ENCODE data around the gene RILPL2.
"Not testable (repeated sequence)": the region's sequence is repeated elsewhere in the genome, so short reads cannot be mapped to it uniquely, and the experiment has no call there.

The RILPL2 gene

DNA sequence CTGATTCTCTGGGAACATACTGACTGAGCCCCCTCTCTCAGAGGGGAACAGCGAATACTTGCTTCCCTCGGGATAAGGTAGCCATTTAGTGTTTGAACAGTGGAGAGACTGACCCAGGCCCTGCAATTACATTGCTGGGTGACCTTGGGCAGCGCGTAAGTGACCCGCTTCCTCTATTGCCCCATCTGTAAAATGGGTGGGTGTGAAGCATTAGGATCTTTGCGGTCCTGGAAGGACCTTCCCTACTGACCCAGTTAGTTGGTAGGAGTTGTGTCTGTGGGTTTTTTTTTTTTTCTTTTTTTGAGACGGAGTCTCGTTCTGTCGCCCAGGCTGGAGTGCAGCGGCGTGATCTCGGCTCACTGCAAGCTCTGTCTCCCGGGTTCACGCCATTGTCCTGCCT is 53.8 kb downstream of the RILPL2 start:
- no peak for DNase-seq (ENCODE audit: low spot score)

DNA sequence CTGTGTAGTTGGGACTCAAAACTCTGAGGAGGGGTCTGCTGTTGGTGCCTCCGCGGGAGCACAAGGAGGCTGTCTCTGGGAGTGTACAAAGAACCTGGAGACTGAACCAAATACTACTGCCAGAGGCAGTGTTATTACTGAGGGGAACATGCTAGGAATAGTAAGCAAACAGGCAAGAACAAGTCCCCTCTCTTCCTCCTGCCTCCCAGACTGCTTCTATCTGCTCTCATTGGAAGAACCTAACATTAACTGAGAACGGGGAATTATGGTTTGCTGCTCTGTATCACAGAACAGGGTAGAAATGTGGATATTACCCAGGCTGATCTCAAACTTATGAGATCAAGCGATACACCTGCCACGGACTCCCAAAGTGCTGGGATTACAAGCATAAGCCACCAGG is 57.1 kb downstream of the RILPL2 start:
- DNase-seq (ENCODE audit: low spot score), result no peak

DNA sequence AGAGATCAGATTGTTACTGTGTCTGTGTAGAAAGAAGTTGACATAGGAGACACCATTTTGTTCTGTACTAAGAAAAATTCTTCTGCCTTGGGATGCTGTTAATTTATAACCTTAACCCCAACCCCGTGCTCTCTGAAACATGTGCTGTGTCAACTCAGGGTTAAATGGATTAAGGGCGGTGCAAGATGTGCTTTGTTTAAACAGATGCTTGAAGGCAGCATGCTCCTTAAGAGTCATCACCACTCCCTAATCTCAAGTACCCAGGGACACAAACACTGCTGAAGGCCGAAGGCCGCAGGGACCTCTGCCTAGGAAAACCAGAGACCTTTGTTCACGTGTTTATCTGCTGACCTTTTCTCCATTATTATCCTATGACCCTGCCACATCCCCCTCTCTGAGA is 64.1 kb downstream of the RILPL2 start:
- not testable (repeated sequence) for DNase-seq (ENCODE audit: low spot score)

DNA sequence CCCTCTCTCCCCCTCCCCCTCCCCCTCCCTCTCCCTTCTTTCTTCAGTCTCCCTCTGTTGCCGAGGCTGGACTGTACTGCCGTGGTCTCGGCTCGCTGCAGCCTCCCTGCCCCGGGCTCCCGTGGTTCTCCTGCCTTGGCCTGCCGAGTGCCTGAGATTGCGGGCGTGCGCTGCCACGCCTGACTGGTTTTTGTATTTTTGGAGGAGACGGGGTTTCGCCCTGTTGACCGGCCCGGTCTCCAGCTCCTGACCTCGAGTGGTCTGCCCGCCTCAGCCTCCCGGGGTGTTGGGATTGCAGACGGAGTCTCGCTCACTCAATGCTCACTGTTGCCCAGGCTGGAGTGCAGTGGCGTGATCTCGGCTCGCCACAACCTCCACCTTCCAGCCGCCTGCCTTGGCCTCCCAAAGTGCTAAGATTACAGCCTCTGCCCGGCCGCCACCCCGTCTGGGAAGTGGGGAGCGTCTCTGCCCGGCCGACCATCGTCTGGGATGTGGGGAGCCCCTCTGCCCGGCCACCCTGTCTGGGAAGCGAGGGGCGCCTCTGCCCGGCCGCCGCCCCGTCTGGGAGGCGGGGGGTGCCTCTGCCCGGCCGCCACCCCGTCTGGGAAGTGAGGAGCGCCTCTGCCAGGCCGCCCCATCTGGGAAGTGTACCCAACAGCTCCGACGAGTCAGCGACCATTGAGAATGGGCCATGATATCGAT is 64.7 kb downstream of the RILPL2 start:
- DNase-seq (ENCODE audit: low spot score), result not testable (repeated sequence)

DNA sequence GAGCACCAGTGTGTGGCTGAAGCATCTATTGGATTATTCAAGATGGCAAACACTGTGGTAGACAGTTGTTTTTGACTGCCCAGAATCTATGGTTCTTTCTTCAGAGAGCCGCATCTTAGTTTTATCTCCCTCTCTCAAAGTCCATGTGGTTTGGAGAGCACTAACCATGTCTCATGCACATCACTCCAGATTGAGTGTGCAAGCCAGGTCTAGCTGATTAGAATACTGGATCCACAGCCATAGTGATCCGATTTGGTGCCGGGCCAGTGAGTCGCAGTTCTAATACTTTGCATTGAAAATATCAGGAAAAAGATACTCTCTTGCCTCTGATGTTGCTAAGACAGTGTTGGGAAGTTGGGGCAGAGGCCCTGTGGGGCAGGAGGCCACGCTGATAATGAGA is 67.3 kb downstream of the RILPL2 start:
- no peak for DNase-seq (ENCODE audit: low spot score)

DNA sequence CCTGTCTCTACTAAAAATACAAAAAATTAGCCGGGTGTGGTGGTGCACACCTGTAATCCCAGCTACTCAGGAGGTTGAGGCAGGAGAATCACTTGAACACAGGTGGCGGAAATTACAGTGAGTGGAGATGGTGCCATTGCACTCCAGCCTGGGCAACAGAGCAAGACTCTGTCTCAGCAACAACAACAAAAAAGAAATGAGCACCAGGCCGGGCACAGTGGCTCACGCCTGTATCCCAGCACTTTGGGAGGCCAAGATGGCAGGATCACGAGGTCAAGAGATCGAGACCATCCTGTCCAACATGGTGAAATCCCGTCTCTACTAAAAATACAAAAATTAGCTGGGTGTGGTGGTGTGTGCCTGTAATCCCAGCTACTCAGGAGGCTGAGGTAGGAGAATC is 68.1 kb downstream of the RILPL2 start:
- DNase-seq (ENCODE audit: low spot score), result not testable (repeated sequence)

DNA sequence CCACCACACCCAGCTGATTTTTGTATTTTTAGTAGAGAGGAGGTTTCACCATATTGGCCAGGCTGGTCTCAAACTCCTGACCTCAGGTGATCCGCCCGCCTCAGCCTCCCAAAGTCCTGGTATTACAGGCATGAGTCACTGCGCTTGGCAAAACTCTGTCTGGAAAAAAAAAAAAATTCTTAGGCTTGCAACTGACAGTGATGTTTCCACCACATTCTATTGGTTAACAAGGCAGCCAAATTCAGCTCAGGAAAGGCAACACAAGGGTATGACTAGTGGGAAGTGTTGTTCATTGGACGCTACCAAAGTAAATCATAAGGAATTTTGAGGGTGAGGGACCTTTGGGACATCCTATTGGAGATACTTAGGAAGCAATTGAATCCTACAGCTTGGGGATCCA is 69.0 kb downstream of the RILPL2 start:
- no peak for DNase-seq (ENCODE audit: low spot score)
